ENCODE results near the gene MYO1F.
A peak's percentile ranks its signal among the peaks of the same experiment; 100 is the strongest.
"Not testable (repeated sequence)": the region's sequence is repeated elsewhere in the genome, so short reads cannot be mapped to it uniquely, and the experiment has no call there.

MYO1F gene

GRCh38 chr19:8515317-8515716 lies 61.9 kb downstream of the MYO1F start:
- Mint-ChIP-seq H3K27ac (peak overlapping the region; percentile 45), H3K36me3 (ENCODE audit: low read depth) (no peaks in the 10 kb centered on the region), H3K9me3 (no peaks in the 10 kb centered on the region), H3K27me3 (ENCODE audit: low read depth, poor library complexity) (peaks cover 21% of the 10 kb centered on the region), H3K4me1 (peaks cover 36% of the 10 kb centered on the region), H3K4me3 (peak overlapping the region; percentile 41)
- no peak for DNase-seq
- no peak for TF ChIP-seq CTCF (IDR thresholded peaks at IDR 0.05)

GRCh38 chr19:8514505-8515009 lies 62.7 kb downstream of the MYO1F start:
- DNase-seq = not testable (repeated sequence)

GRCh38 chr19:8513687-8514504 lies 63.3 kb downstream of the MYO1F start, which contains the start of gene ZNF414:
Gene ZNF414, minus strand, starts transcription at chr19:8514167. Its CDS starts 121 bp downstream, at chr19:8514046.
- H3K4me1 Mint-ChIP-seq = peaks cover 36% of the 10 kb centered on the region
- peaks cover 21% of the 10 kb centered on the region for H3K27me3 Mint-ChIP-seq (ENCODE audit: low read depth, poor library complexity)
- H3K4me3 Mint-ChIP-seq = peak within 1 kb of the TSS; percentile 94
- H3K36me3 Mint-ChIP-seq (ENCODE audit: low read depth) = no peaks in the 10 kb centered on the region
- H3K9me3 Mint-ChIP-seq = no peaks in the 10 kb centered on the region
- peak; percentile 99 for DNase-seq
- peak within 1 kb of the TSS; percentile 100 for H3K27ac Mint-ChIP-seq
- no peak for TF ChIP-seq CTCF (IDR thresholded peaks at IDR 0.05)

More at GRCh38 chr19:8514505-8515009, 62.7 kb downstream of the MYO1F start:
- H3K9me3 Mint-ChIP-seq; H3K27ac Mint-ChIP-seq; H3K36me3 Mint-ChIP-seq (ENCODE audit: low read depth): not testable (repeated sequence)
- peaks cover 36% of the 10 kb centered on the region for H3K4me1 Mint-ChIP-seq
- peaks cover 21% of the 10 kb centered on the region for H3K27me3 Mint-ChIP-seq (ENCODE audit: low read depth, poor library complexity)
- peak overlapping the region; percentile 94 for H3K4me3 Mint-ChIP-seq

GRCh38 chr19:8513036-8513686 lies 64.1 kb downstream of the MYO1F start:
- Mint-ChIP-seq H3K27ac (peak overlapping the region; percentile 99), H3K9me3 (no peaks in the 10 kb centered on the region), H3K36me3 (ENCODE audit: low read depth) (peaks cover under 1% of the 10 kb centered on the region), H3K4me1 (peaks cover 36% of the 10 kb centered on the region), H3K27me3 (ENCODE audit: low read depth, poor library complexity) (peaks cover 18% of the 10 kb centered on the region), H3K4me3 (peak overlapping the region; percentile 94)
- TF ChIP-seq CTCF (IDR thresholded peaks at IDR 0.05) = no peak
- no peak for DNase-seq

- H3K27me3 Mint-ChIP-seq (ENCODE audit: low read depth, poor library complexity) = peaks cover 10% of the 10 kb centered on the region
- TF ChIP-seq CTCF (IDR thresholded peaks at IDR 0.05) = no peak
Measured at GRCh38 chr19:8512115-8512967, 64.9 kb downstream of the MYO1F start.

More at GRCh38 chr19:8512115-8512967, 64.9 kb downstream of the MYO1F start:
- H3K4me1 Mint-ChIP-seq = peaks cover 31% of the 10 kb centered on the region
- no peaks in the 10 kb centered on the region for H3K9me3 Mint-ChIP-seq
- peaks cover 5% of the 10 kb centered on the region for H3K36me3 Mint-ChIP-seq (ENCODE audit: low read depth)
- H3K4me3 Mint-ChIP-seq = peak overlapping the region; percentile 75
- no peak for DNase-seq
- H3K27ac Mint-ChIP-seq = peak overlapping the region; percentile 87
